ENCODE data around the gene AQP2. TPM values are rescaled to one million over a fixed set of nuclear protein-coding genes. Genes with fewer than 3 reads are reported as not detected.
"Not testable (repeated sequence)": the region's sequence is repeated elsewhere in the genome, so short reads cannot be mapped to it uniquely, and the experiment has no call there.

AQP2 gene
- total RNA-seq, 1 experiment from 2014 or later = not detected

DNA sequence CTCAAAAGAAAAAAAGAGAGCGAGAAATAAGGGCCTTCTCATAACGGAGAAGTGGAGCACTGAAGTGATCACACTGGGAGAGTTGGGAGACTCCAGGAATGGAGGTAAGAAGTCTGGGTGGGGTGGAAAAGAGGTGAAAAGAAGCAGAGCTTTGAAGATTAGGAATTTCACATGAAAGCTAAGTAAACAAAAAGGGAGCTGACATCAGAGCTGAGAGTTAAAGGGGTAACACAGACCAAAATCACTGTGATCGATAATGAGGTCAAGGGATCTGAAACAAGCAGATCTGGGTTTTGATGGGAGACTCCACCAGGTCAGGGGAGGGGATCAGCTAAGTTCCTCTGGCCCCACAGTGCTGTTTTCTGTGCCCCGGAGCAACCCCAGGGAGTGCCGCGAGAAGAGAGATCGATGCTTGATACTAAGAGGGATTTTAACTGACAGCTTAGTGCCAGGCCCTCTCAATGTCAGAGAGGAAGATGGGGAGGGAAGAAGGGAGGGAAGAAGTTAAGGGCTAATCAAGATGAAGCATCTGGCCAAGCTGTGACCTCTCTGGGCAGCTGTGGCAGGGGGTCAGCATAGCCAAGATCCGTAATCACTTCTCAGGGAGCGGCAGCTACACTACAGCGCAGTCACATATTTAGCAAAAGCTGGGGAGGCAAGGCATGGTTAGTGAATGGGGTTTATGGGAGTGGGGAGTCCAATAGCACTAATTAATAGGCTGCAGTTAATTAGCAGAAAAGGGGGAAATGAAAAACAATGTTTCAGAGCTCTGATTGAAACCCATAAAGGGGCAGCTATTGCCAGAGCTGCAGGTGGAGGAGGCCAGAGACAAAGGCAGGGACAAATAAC is 30.2 kb downstream of the AQP2 start:
- Histone ChIP-seq H3K27ac (no peak overlapping the region), H3K4me3 (no peak overlapping the region), H3K4me1 (replicated peaks) (peaks cover 12% of the 10 kb centered on the region), H3K27me3 (replicated peaks) (no peaks in the 10 kb centered on the region), H3K36me3 (peaks cover 16% of the 10 kb centered on the region), H3K9me3 (replicated peaks) (no peaks in the 10 kb centered on the region)
- no peak for DNase-seq (ENCODE audit: low read depth in 1 of 2, low spot score in 2 of 2)

DNA sequence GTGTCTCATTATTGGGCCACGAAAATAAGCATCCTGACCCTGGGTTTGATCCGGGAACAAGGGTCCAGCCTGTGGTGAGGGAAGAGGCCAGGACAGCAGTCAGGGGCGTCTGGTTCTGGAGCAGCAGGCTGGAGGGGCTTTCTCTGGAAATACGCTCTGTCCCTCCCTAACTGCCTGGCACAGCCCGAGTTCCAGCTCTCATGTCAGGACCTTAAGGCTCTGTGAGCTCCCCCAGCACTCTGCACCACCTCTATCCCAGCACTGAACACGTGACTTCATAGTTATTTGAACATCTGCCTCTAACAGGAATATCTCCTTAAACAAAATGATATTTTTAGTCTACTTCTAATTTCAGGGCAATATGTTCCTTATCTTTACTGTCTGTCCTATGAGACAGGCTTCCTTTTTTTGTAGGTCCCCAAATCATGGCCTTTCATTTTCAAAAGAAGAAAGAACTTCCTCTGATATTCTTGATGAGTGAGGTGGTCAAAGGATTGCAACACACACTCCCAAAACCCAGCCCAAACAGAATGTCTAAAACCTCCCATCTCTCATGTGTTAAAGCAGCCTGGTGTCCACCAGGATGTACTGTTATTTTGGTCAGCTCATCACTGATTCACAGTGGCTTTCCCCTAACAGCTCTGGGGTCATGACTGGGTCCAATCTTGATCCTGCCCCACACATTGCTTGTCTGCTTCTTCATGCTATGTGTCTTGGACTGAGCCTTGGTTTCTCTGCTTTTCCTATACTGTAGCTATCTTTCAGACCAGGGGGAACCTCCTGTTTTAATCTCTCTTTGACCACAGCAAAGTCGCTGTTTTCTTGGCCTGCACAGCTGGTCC is 31.9 kb downstream of the AQP2 start:
- Histone ChIP-seq H3K4me1 (replicated peaks) (peaks cover 12% of the 10 kb centered on the region), H3K27ac (no peak overlapping the region), H3K9me3 (replicated peaks) (no peaks in the 10 kb centered on the region), H3K27me3 (replicated peaks) (no peaks in the 10 kb centered on the region), H3K4me3 (no peak overlapping the region), H3K36me3 (peaks cover 31% of the 10 kb centered on the region)
- no peak for DNase-seq (ENCODE audit: low read depth in 1 of 2, low spot score in 2 of 2)

DNA sequence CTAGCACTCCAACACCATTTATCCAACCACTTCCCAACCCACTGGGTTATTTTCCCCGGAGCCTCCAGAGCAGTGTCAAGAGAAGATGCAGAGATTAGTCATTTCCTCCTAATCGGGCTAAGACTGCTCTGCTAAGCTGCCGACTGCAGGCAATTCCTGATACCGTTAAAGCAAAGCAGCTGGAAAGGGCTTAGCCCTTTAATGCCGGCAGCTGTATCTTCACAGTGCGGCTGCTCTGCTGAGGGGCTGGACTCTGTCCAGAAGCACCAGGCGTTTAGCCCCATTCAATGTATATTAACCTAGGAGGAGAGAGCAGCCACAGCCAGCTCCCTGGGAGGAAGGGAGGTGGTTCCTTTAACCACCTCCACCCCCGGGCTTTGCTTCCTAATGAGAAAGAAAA is 33.4 kb downstream of the AQP2 start:
- Histone ChIP-seq H3K36me3 (peaks cover 45% of the 10 kb centered on the region), H3K4me1 (replicated peaks) (peaks cover 12% of the 10 kb centered on the region), H3K27ac (no peak overlapping the region), H3K27me3 (replicated peaks) (no peaks in the 10 kb centered on the region), H3K4me3 (no peak overlapping the region), H3K9me3 (replicated peaks) (no peaks in the 10 kb centered on the region)
- no peak for DNase-seq (ENCODE audit: low read depth in 1 of 2, low spot score in 2 of 2)

DNA sequence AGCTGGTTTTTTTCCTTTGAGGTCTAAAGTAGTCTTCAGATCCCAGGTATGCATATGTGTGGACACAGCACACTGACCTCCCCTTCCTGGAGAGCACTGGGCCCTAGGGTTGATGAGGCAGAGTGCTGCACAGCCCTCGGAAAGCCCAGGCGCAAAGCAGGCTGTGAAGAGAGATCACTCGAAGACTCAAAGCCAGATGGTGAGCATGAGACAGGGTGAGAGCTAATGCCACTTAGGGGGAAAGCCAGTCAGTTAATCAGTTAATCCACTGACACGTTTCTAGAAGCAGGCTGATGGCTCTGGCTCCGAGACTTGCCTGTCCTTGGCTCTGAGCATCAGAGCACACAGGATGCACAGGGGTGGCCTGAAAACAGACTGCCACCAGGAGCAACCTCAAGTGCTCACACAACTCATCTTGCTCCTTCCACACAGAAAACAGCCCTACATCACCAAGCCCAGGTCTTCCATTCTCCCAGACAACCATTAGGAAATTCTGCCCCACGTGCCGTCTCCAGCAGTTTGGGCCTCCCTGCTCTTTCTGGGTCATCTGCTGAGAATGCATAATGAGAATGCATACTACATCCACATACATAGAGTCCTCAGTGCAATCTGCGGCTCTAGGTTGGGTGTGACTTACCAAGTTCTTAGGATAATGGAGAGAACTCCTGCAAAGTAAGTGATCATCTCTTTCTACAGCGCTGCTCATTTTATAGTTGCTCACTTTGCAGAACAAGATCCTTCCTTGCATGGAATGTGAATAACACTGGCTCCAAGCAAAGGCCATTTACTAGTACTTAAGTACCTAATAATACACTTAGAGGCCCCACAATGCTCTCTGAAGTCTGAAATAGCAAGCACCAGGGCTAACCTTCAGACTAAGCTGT is 34.2 kb downstream of the AQP2 start:
- Histone ChIP-seq H3K4me1 (replicated peaks) (peaks cover 12% of the 10 kb centered on the region), H3K36me3 (peaks cover 52% of the 10 kb centered on the region)
- no peak for DNase-seq (ENCODE audit: low read depth in 1 of 2, low spot score in 2 of 2)

DNA sequence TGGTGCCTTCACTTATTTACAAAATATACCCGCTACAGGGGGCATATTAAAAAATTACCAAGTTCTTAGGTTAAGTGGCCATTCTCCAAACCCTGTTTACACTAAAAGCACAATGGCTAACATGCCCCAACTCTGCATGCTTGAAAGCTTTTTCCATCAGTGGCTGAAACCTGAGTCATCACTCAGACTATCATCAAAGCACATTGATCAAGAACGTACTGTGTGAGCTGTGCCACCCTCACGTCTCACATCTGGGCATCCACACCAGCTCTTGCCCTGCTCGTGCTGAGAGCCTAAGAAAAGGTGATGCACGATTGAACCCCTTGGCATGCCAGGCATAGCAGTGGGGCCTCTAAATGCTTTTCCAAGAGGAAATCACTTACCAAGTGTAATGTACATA is 35.4 kb downstream of the AQP2 start:
- DNase-seq (ENCODE audit: low read depth in 1 of 2, low spot score in 2 of 2) = no peak

More for the DNA sequence above, 34.2 kb downstream of the AQP2 start:
- Histone ChIP-seq H3K27ac (no peak overlapping the region), H3K27me3 (replicated peaks) (no peaks in the 10 kb centered on the region), H3K9me3 (replicated peaks) (no peaks in the 10 kb centered on the region), H3K4me3 (no peak overlapping the region)

DNA sequence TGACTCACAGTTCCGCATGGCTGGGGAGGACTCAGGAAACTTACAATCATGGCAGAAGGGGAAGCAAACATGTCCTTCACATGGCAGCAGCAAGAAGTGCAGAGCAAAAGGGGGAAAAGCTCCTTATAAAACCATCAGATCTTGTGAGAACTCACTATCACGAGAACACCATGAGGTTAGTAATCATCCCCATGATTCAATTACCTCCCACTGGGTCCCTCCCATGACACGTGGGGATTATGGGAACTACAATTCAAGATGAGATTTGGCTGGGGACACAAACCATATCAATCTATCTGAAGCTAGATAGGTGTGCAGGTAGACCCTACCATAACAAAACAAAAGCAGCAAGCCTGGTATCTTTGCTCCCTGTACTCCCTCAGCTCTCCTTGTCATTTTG is 35.9 kb downstream of the AQP2 start:
- not testable (repeated sequence) for H3K9me3 ChIP-seq (replicated peaks); H3K27me3 ChIP-seq (replicated peaks); H3K27ac ChIP-seq; H3K4me3 ChIP-seq; DNase-seq (ENCODE audit: low read depth in 1 of 2, low spot score in 2 of 2)
- H3K4me1 ChIP-seq (replicated peaks) = peaks cover 12% of the 10 kb centered on the region
- H3K36me3 ChIP-seq = peaks cover 67% of the 10 kb centered on the region

More for the DNA sequence above, 35.4 kb downstream of the AQP2 start:
- Histone ChIP-seq H3K4me3 (no peak overlapping the region), H3K27ac (no peak overlapping the region), H3K36me3 (peaks cover 65% of the 10 kb centered on the region), H3K4me1 (replicated peaks) (peaks cover 12% of the 10 kb centered on the region), H3K27me3 (replicated peaks) (no peaks in the 10 kb centered on the region), H3K9me3 (replicated peaks) (no peaks in the 10 kb centered on the region)

DNA sequence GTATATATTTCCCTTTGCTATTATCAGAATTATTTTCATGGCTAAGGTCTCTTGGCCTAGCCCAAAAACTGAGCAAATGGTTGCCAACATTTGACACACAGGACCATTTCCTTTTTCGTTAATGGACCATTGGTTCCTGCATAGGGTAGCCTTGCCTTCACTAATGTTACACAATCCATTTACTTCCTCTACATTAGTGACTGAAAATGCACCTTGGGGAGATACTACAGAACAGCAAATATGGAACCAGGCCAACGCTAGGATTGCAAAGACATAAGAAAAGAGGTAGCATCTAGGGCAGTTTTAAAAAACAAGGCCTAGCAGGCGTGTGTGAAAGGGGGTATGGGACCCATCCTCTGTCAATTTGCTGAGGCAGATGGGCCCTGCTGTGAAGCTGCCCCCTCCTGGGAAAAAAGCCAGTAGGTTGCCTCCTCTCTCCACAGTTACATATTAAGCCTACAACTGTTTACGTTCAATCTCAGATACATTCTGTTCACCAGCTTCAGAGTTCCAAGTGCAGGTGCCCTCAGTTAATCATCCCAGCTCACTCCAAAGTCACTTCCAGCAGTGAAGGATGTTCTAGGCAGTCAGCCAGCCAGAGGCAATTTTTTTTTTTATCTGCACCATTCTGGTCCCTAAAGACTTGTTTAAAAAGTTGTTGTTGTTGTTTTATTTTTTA is 37.2 kb downstream of the AQP2 start:
- Histone ChIP-seq H3K4me1 (replicated peaks) (peaks cover 12% of the 10 kb centered on the region), H3K27me3 (replicated peaks) (no peaks in the 10 kb centered on the region), H3K27ac (no peak overlapping the region), H3K4me3 (no peak overlapping the region), H3K36me3 (peaks cover 80% of the 10 kb centered on the region), H3K9me3 (replicated peaks) (no peaks in the 10 kb centered on the region)
- DNase-seq (ENCODE audit: low read depth in 1 of 2, low spot score in 2 of 2) = no peak

DNA sequence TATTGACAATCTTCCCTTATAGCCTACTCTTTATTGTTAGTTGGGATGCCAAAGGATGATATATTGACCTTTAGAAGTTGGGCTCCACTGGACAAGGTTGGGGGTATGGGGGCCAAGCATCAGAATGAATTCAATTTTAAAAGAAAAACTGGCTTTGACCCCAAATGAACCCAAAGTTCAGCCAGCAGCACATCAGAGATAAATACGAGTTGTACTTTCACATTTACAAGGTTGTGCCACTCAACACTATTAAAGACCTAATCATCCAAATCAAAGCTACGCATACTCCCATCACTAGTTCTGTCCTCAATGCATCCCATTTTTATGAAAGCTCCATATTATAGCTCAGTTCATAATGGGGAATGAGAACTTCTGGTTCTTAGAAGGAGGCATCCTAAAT is 38.9 kb downstream of the AQP2 start:
- not testable (repeated sequence) for DNase-seq (ENCODE audit: low read depth in 1 of 2, low spot score in 2 of 2); H3K27ac ChIP-seq; H3K4me1 ChIP-seq (replicated peaks); H3K4me3 ChIP-seq; H3K27me3 ChIP-seq (replicated peaks); H3K9me3 ChIP-seq (replicated peaks)
- peaks cover 93% of the 10 kb centered on the region for H3K36me3 ChIP-seq

DNA sequence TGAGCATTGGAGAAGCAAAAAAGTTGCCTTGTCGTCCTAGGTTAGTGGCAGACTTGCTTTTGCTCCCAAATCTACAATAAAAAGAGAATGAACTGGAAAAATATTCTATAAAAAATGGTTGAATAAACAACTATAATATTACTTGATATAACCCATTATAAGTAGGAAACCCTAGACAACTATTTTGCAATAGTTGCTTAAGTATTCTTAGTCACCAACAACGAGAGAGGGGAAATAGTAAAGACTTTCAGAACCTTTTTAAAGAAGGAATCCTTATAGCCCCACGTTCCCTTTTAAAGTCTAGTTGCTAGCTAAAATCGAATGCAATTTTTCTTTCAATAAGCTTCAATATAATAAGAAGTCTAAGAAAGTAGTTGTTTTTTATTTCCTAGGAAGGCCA is 39.7 kb downstream of the AQP2 start:
- DNase-seq (ENCODE audit: low read depth in 1 of 2, low spot score in 2 of 2) = no peak
- Histone ChIP-seq H3K4me1 (replicated peaks) (no peaks in the 10 kb centered on the region), H3K27ac (no peak overlapping the region), H3K4me3 (no peak overlapping the region), H3K27me3 (replicated peaks) (no peaks in the 10 kb centered on the region), H3K36me3 (peaks cover 93% of the 10 kb centered on the region), H3K9me3 (replicated peaks) (no peaks in the 10 kb centered on the region)

DNA sequence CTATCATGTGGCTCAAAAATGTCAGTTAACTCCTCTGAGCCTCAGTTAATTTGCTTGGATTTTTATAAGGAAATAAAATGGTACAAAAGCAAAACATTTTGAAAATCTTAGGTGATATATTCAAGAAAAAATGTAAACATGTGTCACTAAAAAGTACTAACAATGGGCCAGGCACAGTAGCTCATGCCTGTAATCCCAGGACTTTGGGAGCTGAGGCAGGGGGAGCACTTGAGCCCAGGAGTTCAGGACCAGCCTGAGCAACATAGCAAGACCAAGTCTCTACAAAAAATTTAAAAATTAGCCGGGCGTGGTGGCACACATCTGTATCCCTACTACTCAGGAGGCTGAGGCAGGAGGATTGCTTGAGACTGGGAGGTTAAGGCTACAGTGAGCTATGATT is 47.9 kb downstream of the AQP2 start:
- Histone ChIP-seq H3K36me3 (peaks cover 95% of the 10 kb centered on the region), H3K27me3 (replicated peaks) (no peaks in the 10 kb centered on the region), H3K27ac (no peak overlapping the region), H3K4me3 (no peak overlapping the region), H3K4me1 (replicated peaks) (no peaks in the 10 kb centered on the region), H3K9me3 (replicated peaks) (no peaks in the 10 kb centered on the region)
- no peak for DNase-seq (ENCODE audit: low read depth in 1 of 2, low spot score in 2 of 2)

DNA sequence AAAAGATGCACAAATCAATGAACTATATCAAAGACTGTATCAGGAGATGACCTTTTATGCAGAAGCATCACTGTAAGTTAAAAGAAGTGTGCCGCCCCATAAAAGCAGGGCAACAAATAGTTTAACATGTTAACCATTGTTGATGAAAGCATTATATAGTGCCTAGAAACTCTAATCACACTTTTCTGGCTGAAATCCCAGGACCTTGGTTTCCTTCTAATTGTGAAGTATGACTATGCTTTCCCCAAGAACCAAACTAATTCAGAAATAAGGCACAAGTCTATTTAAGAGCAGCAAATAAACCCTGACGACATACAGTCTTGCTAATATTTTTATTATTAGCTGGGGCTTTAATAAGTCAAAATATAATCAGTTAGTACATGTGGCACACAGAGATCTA is 53.1 kb downstream of the AQP2 start:
- H3K27me3 ChIP-seq (replicated peaks) = no peaks in the 10 kb centered on the region
- no peak overlapping the region for H3K27ac ChIP-seq
- no peaks in the 10 kb centered on the region for H3K9me3 ChIP-seq (replicated peaks)
- no peaks in the 10 kb centered on the region for H3K4me1 ChIP-seq (replicated peaks)
- DNase-seq (ENCODE audit: low read depth in 1 of 2, low spot score in 2 of 2) = no peak
- H3K36me3 ChIP-seq = peaks cover 87% of the 10 kb centered on the region
- H3K4me3 ChIP-seq = no peak overlapping the region

DNA sequence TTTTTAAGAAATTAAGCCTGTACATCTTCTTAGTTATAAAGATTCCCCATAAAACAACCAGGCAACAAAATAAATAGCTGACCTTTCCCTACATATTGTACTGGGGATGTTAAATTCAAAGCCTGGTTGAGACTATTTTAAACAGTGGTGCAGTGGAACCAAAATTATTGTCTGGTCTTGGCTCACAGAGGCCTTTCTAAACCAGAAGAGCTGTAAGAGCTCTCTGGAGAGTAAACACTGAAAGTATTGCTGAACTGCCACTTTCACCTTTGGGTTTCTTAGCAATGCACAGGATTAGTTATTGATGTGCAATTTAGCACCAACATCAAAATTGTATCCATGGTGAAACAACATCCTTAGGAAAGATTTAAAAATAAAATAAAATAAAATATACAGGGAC is 54.2 kb downstream of the AQP2 start:
- no peaks in the 10 kb centered on the region for H3K9me3 ChIP-seq (replicated peaks)
- DNase-seq (ENCODE audit: low read depth in 1 of 2, low spot score in 2 of 2) = no peak
- peaks cover 85% of the 10 kb centered on the region for H3K36me3 ChIP-seq
- no peaks in the 10 kb centered on the region for H3K4me1 ChIP-seq (replicated peaks)
- H3K4me3 ChIP-seq = no peak overlapping the region
- no peak overlapping the region for H3K27ac ChIP-seq
- H3K27me3 ChIP-seq (replicated peaks) = no peaks in the 10 kb centered on the region

DNA sequence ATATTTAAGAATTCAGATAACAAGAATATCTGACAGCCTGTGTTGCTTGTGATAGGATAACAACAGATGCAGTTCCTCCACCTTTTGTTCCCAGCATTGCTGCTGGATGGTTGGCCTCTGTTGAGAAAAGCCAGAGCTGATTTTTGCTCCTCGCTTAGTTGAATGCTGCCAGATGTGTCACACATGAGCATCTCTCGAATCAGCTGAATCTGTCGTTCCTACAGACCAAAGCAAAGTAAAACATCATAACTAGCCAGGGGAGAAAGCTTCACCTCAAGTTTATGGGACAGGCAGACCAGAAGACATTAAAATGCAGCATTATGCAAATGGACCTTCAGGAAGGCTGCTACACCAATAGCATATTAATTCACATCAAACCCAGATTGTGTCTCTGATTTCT is 54.6 kb downstream of the AQP2 start:
- no peak for DNase-seq (ENCODE audit: low read depth in 1 of 2, low spot score in 2 of 2)

More for the DNA sequence above, 54.6 kb downstream of the AQP2 start:
- Histone ChIP-seq H3K9me3 (replicated peaks) (no peaks in the 10 kb centered on the region), H3K36me3 (peaks cover 83% of the 10 kb centered on the region), H3K27ac (no peak overlapping the region), H3K4me3 (no peak overlapping the region), H3K27me3 (replicated peaks) (no peaks in the 10 kb centered on the region), H3K4me1 (replicated peaks) (no peaks in the 10 kb centered on the region)
